Karpas-422 (cell line): ENCODE data around the gene PUM2. TPM values are rescaled to one million over a fixed set of nuclear protein-coding genes. Genes with fewer than 3 reads are reported as not detected.

Experiments used
- DNase-seq: peaks from one replicate; pipeline ENCODE4 v3.0.0-alpha.2; 2015
- H2AFZ ChIP-seq: fragments of 200-600 bp; sonication (generic); 2 replicates; pipeline ENCODE4 v1.6.1; 2014; ENCODE audit warnings: antibody characterized with exemption, low read length, mixed read lengths
- H3K27ac ChIP-seq: fragments of 200-600 bp; sonication (generic); 2 replicates; pipeline ENCODE4 v1.5.1; 2014; ENCODE audit warnings: mild to moderate bottlenecking, low read length, moderate library complexity
- H3K27me3 ChIP-seq: fragments of 200-600 bp; sonication (generic); 2 replicates; pipeline ENCODE4 v1.6.1; 2014; ENCODE audit warnings: low read length, mixed read lengths
- H3K36me3 ChIP-seq: fragments of 200-600 bp; sonication (generic); 2 replicates; pipeline ENCODE4 v1.6.1; 2014; ENCODE audit warnings: low read length, mixed read lengths; ENCODE audit not compliant: insufficient read depth
- H3K4me1 ChIP-seq: fragments of 200-600 bp; sonication (generic); 2 replicates; pipeline ENCODE4 v1.6.1; 2014; ENCODE audit warnings: mild to moderate bottlenecking, low read length, mixed read lengths
- H3K4me2 ChIP-seq: fragments of 200-600 bp; sonication (generic); 2 replicates; pipeline ENCODE4 v1.6.1; 2014; ENCODE audit warnings: low read length, low read depth, mild to moderate bottlenecking; ENCODE audit not compliant: poor library complexity, severe bottlenecking
- H3K4me3 ChIP-seq: fragments of 200-600 bp; sonication (generic); 2 replicates; pipeline ENCODE4 v1.5.1; 2014; ENCODE audit warnings: mild to moderate bottlenecking, antibody characterized with exemption, low read length, mixed read lengths
- H3K79me2 ChIP-seq: fragments of 200-600 bp; sonication (generic); 2 replicates; pipeline ENCODE4 v1.6.1; 2014; ENCODE audit warnings: mild to moderate bottlenecking, low read length, mixed read lengths
- H3K9ac ChIP-seq: fragments of 200-600 bp; sonication (generic); 2 replicates; pipeline ENCODE4 v1.6.0; 2014; ENCODE audit warnings: low read length
- H3K9me2 ChIP-seq: fragments of 200-600 bp; sonication (generic), shearing (Covaris generic); replicated peaks from 2 replicates; pipeline ENCODE4 v1.6.0; 2014; ENCODE audit warnings: mild to moderate bottlenecking, low read length, moderate library complexity; ENCODE audit not compliant: insufficient read depth
- H3K9me3 ChIP-seq: fragments of 300-700, 200-600 bp; sonication (generic); 2 replicates; pipeline ENCODE4 v1.6.1; 2014; ENCODE audit warnings: low read length, mixed read lengths
- H4K20me1 ChIP-seq: fragments of 200-600 bp; sonication (generic); 2 replicates; pipeline ENCODE4 v1.6.1; 2014; ENCODE audit warnings: mild to moderate bottlenecking, antibody characterized with exemption, low read length, low read depth; ENCODE audit not compliant: insufficient read depth
- total RNA-seq: library from RNA; depleted of rRNA; stranded (reverse); fragments of >200 nt; shearing (Covaris generic); gene quantifications from 2 replicates; pipeline ENCODE4 v1.2.3, GENCODE V29; 2014; ENCODE audit warnings: low replicate concordance

Gene PUM2
- total RNA-seq, 1 experiment from 2014 or later: 80.3 TPM

DNA sequence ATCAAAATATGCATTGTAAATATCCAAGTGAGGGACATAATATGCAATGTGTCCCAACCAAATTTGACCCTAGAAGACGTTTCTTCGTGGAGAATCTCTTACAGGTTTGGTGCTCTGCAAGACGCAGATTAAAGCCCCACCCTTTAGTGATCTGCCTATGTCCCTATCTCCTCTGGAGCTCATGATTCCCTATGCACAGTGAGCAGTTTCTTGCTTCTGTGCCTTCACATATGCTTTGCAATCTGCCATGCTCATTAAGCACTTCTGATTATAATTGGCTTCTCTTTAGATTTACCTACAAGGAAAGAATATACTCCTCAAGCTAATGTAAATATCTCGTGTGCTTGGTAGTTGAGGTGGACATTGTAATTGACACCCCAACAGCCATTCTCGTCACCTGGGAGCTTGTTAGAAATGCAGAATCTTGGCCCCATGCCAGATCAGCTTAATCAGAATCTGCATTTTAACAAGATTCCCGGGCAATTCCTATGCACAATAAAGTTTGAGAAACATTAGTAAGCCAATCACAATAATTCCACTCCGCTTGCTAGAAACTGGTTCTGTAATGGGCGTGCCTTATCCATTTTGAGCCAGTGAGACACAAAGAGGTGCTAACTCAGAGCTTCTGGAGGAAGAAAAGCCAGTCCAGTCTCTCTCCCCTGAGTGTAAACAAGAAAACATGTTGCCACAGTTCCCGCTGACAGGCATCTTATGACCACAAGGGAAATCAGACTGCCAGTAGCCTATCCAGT is 2.8 kb upstream of the PUM2 start:
- DNase-seq: no peak

DNA sequence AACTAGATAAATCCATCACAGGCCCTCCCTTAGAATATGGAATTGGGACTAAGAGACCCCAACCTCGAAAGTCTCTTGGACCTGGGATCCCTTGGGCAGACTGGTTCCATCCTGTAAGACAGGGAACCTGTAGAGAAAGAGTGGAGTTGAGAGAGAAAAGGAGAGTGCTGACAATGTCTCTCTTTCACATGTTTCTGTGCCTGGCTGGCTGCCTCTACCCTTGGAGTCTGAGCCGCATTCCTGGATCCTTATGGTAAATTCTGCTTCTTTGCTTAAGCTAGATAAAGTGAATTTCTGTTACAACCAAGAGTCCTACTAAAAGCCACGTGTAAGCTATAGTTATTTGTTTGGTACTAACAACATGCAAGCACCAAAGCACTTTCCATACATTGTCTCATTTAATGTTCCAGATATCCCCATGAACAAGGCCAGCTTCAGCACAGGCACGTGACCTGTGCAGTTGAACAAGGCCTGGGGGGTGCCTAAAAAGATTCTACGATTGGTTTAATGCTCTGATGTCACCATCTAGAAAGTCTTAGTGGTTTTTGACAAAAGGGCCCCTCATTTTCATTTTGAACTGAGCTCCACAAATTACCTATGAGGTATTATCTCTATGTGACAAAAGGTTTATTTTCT is 2.1 kb upstream of the PUM2 start:
- peaks cover 16% of the 10 kb centered on the region for H4K20me1 ChIP-seq
- H3K9me2 ChIP-seq: no peaks in the 10 kb centered on the region
- H3K4me1 ChIP-seq: peaks cover 43% of the 10 kb centered on the region
- H3K36me3 ChIP-seq: 0 out of 2 replicates have a peak, but pooled peaks cover 10% of the 10 kb centered on the region
- no peaks in the 10 kb centered on the region for H3K9me3 ChIP-seq
- H2AFZ ChIP-seq: peak overlapping the region; percentile 93; the same call in 1 of the 2 replicates
- peak overlapping the region; percentile 97; the same call in 1 of the 2 replicates for H3K9ac ChIP-seq
- H3K79me2 ChIP-seq: peaks cover 33% of the 10 kb centered on the region
- no peak overlapping the region for H3K27ac ChIP-seq
- no peak overlapping the region for H3K4me2 ChIP-seq
- DNase-seq: no peak
- H3K27me3 ChIP-seq: no peaks in the 10 kb centered on the region
- no peak overlapping the region for H3K4me3 ChIP-seq

More for the DNA sequence above, 2.8 kb upstream of the PUM2 start:
- Histone ChIP-seq H3K27me3 (no peaks in the 10 kb centered on the region), H3K9me2 (no peaks in the 10 kb centered on the region), H3K9me3 (no peaks in the 10 kb centered on the region), H3K4me3 (no peak overlapping the region), H3K9ac (no peak overlapping the region), H3K27ac (no peak overlapping the region), H3K36me3 (0 out of 2 replicates have a peak, but pooled peaks cover 6% of the 10 kb centered on the region), H3K4me1 (peaks cover 36% of the 10 kb centered on the region), H3K79me2 (peaks cover 26% of the 10 kb centered on the region), H3K4me2 (no peak overlapping the region), H2AFZ (no peak overlapping the region), H4K20me1 (peaks cover 13% of the 10 kb centered on the region; the same call in 1 of the 2 replicates)

GRCh38 chr2:20352230-20352578 is 1.6 kb upstream of the PUM2 start:
- Histone ChIP-seq H3K4me2 (peak overlapping the region; percentile 94), H3K79me2 (peaks cover 38% of the 10 kb centered on the region), H3K27ac (no peak overlapping the region), H3K9ac (peak overlapping the region; percentile 97), H3K27me3 (no peaks in the 10 kb centered on the region), H3K4me1 (peaks cover 48% of the 10 kb centered on the region), H2AFZ (peak overlapping the region; percentile 93; the same call in 1 of the 2 replicates), H3K36me3 (0 out of 2 replicates have a peak, but pooled peaks cover 15% of the 10 kb centered on the region), H3K9me3 (no peaks in the 10 kb centered on the region), H4K20me1 (peaks cover 21% of the 10 kb centered on the region), H3K4me3 (peak overlapping the region; percentile 85), H3K9me2 (no peaks in the 10 kb centered on the region)
- peak; percentile 51 for DNase-seq

DNA sequence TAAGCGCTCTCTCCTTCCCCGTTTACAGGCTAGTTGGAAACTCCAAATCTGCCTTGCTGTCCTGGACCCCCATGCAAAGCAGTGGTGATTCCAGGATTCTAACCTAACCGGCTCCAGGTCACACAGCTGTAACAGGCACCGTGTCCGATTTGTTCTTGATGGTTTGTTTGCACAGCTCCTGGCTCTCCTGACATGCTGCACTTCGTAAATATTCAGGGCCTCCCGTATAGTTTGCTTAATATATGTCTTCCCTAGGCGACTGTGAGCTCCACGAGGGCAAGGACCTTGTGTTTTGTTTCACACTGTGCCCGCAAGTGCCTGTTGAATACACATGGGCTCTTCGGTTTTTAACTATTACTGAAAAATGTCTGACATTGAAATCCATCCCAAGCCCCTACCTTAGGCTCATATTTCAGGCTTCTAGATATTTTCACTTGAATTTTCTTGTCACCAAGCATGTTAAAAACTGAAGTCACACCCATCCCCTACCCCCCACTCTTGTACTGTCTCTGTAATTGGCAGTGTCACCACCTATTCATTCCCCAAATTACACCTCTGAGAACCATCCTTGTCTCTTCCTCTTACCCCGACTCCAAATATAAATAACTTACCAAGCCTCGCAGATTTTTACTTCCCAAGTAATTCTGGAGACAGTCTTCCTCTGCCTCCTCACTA is 1.0 kb upstream of the PUM2 start:
- Histone ChIP-seq H4K20me1 (peaks cover 26% of the 10 kb centered on the region), H2AFZ (peak overlapping the region; percentile 93), H3K36me3 (0 out of 2 replicates have a peak, but pooled peaks cover 18% of the 10 kb centered on the region), H3K4me1 (peaks cover 53% of the 10 kb centered on the region), H3K9me2 (no peaks in the 10 kb centered on the region), H3K9me3 (no peaks in the 10 kb centered on the region), H3K27ac (peak overlapping the region; percentile 89), H3K79me2 (peaks cover 43% of the 10 kb centered on the region), H3K27me3 (no peaks in the 10 kb centered on the region), H3K4me2 (peak overlapping the region; percentile 94), H3K4me3 (peak overlapping the region; percentile 85), H3K9ac (peak overlapping the region; percentile 97)
- peak; percentile 60 for DNase-seq

GRCh38 chr2:20350041-20350712 is 467 bp downstream of the PUM2 start:
- Histone ChIP-seq H3K9me3 (no peaks in the 10 kb centered on the region), H2AFZ (no peak overlapping the region), H4K20me1 (peaks cover 32% of the 10 kb centered on the region), H3K79me2 (peaks cover 58% of the 10 kb centered on the region), H3K27ac (peak overlapping the region; percentile 87), H3K4me1 (peaks cover 66% of the 10 kb centered on the region), H3K36me3 (0 out of 2 replicates have a peak, but pooled peaks cover 18% of the 10 kb centered on the region), H3K9me2 (no peaks in the 10 kb centered on the region), H3K9ac (peak overlapping the region; percentile 95), H3K27me3 (no peaks in the 10 kb centered on the region), H3K4me2 (peak overlapping the region; percentile 99), H3K4me3 (peak overlapping the region; percentile 83)
- DNase-seq: peak; percentile 84

DNA sequence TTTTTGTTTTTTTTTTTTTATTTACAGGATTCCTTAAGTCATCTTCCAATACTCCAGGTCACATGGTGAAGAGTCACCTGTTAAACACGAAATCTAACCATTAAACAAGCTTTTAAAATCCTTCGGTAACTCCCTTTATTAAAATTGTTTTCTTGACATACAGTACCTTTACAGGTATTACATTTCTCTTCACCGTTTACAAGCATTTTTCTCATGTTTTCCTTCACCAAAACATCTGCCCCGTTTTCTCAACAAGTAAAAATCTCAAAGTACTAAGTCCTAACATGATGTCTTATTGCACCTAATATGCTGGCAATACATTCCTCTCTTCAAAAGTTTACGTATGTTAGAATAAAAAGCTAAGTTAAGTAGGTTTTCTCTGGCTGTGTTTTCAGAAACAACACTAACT is 1.1 kb downstream of the PUM2 start:
- peak overlapping the region; percentile 87 for H3K27ac ChIP-seq
- H3K9ac ChIP-seq: peak overlapping the region; percentile 95
- H3K9me3 ChIP-seq: no peaks in the 10 kb centered on the region
- H4K20me1 ChIP-seq: peaks cover 37% of the 10 kb centered on the region
- no peaks in the 10 kb centered on the region for H3K9me2 ChIP-seq
- peak overlapping the region; percentile 99 for H3K4me2 ChIP-seq
- no peak overlapping the region for H2AFZ ChIP-seq
- H3K4me3 ChIP-seq: peak overlapping the region; percentile 83
- H3K27me3 ChIP-seq: no peaks in the 10 kb centered on the region
- H3K36me3 ChIP-seq: 0 out of 2 replicates have a peak, but pooled peaks cover 18% of the 10 kb centered on the region
- peaks cover 68% of the 10 kb centered on the region for H3K4me1 ChIP-seq
- no peak for DNase-seq
- peaks cover 65% of the 10 kb centered on the region for H3K79me2 ChIP-seq

- peak; percentile 56 for DNase-seq
- H3K9me3 ChIP-seq: no peaks in the 10 kb centered on the region
- peaks cover 74% of the 10 kb centered on the region for H3K79me2 ChIP-seq
- peaks cover 41% of the 10 kb centered on the region for H4K20me1 ChIP-seq
- H3K4me1 ChIP-seq: peaks cover 68% of the 10 kb centered on the region
- H3K27me3 ChIP-seq: no peaks in the 10 kb centered on the region
- 0 out of 2 replicates have a peak, but pooled peaks cover 18% of the 10 kb centered on the region for H3K36me3 ChIP-seq
- H3K9ac ChIP-seq: peak overlapping the region; percentile 95
- H3K4me2 ChIP-seq: peak overlapping the region; percentile 99
- peak overlapping the region; percentile 83 for H3K4me3 ChIP-seq
- no peaks in the 10 kb centered on the region for H3K9me2 ChIP-seq
- H3K27ac ChIP-seq: peak overlapping the region; percentile 87
- no peak overlapping the region for H2AFZ ChIP-seq
Observed at GRCh38 chr2:20348542-20348941, 2.1 kb downstream of the PUM2 start.
